HCT116 (cell line): Measurements from ENCODE around the gene CHTF18. TPM values are rescaled to one million over a fixed set of nuclear protein-coding genes. Genes with fewer than 3 reads are reported as not detected.

Experiments
- ATAC-seq: fragments of 200-7000 bp; cut with Tn5 transposase; 2 replicates; pipeline ENCODE4 v1.9.1; 2020; ENCODE audit warnings: mild to moderate bottlenecking, moderate library complexity
- BruUV-seq: library from RNA; stranded (reverse); fragments of 400-500 nt; replicated peaks from 2 replicates; lab custom pipeline; 2021; lab: Mats Ljungman, UMichigan
- CTCF ChIA-PET: fragments of 300-600 bp; sonication (Branson Sonifier 250); formaldehyde crosslinking; loops from one replicate; lab custom pipeline; 2021; ENCODE audit warnings: antibody characterized with exemption; lab: Charles Lee
- POLR2A ChIA-PET: fragments of 300-600, 350-600 bp; sonication (Branson Sonifier 250); formaldehyde crosslinking; loops from one replicate; lab custom pipeline; 2021; ENCODE audit warnings: antibody characterized with exemption; lab: Charles Lee
- RAD21 ChIA-PET, 2 experiments: fragments of 300-600 bp; sonication (Branson Sonifier 250); formaldehyde crosslinking; loops; one replicate each; lab custom pipeline; 2023; ENCODE audit warnings: low total read pairs in 2 of 2; ENCODE audit not compliant: uncharacterized antibody in 2 of 2, unreplicated experiment in 2 of 2, low non-redundant PET in 1 of 2; lab: Charles Lee
- DNase-seq: peaks from one replicate; pipeline ENCODE4 v3.0.0-alpha.2; 2010; ENCODE audit warnings: low read depth, low spot score
- H2AFZ ChIP-seq: fragments of 200-600 bp; shearing (Covaris generic), sonication (generic); 2 replicates; pipeline ENCODE4 v1.6.1; 2017; ENCODE audit warnings: low read depth, mixed run types, mixed read lengths, antibody characterized with exemption, low read length; ENCODE audit not compliant: poor library complexity, severe bottlenecking
- H3K27ac ChIP-seq: 2 replicates; pipeline ENCODE4 v1.5.1; 2012; ENCODE audit warnings: low read depth, low read length
- H3K27me3 ChIP-seq: fragments of 200-600 bp; sonication (generic); 2 replicates; pipeline ENCODE4 v1.6.1; 2016; ENCODE audit warnings: mixed run types, low read length, mixed read lengths; ENCODE audit not compliant: insufficient read depth
- H3K36me3 ChIP-seq, 2 experiments: fragments of 200-500 bp in 1 of 2; fragments of 200-600 bp in 1 of 2; sonication (Bioruptor generic) in 1 of 2; sonication (generic) in 1 of 2; 2 replicates each; pipeline versions ENCODE4 v1.5.1 to v1.6.1; 2014 to 2016; ENCODE audit warnings: low read length in 2 of 2, inconsistent platforms in 1 of 2, mixed read lengths in 1 of 2, mixed run types in 1 of 2; ENCODE audit not compliant: insufficient read depth in 2 of 2, control insufficient read depth in 1 of 2
- H3K4me1 ChIP-seq, 2 experiments: fragments of 200-600 bp in 1 of 2; sonication (generic) in 1 of 2; 2 replicates each; pipeline versions ENCODE4 v1.5.1 to v1.6.1; 2012 to 2017; ENCODE audit warnings: low read length in 2 of 2, inconsistent platforms in 1 of 2, mild to moderate bottlenecking in 1 of 2, mixed read lengths in 1 of 2, mixed run types in 1 of 2, moderate library complexity in 1 of 2; ENCODE audit not compliant: insufficient read depth in 2 of 2, control insufficient read depth in 1 of 2
- H3K4me2 ChIP-seq: fragments of 200-600 bp; sonication (generic); 2 replicates; pipeline ENCODE4 v1.6.1; 2017; ENCODE audit warnings: mixed run types, low read length, mixed read lengths
- H3K4me3 ChIP-seq, 2 experiments: fragments of 200-600 bp in 1 of 2; sonication (generic) in 1 of 2; replicated peaks in 1 of 2; 2 replicates each; pipeline ENCODE4 v1.5.1; 2011 to 2016; ENCODE audit warnings: low read length in 2 of 2, control low read depth in 1 of 2, low read depth in 1 of 2, mild to moderate bottlenecking in 1 of 2, mixed read lengths in 1 of 2, mixed run types in 1 of 2
- H3K79me2 ChIP-seq: fragments of 200-600 bp; sonication (generic); 2 replicates; pipeline ENCODE4 v1.6.1; 2017; ENCODE audit warnings: mild to moderate bottlenecking, mixed run types, low read length, moderate library complexity, mixed read lengths; ENCODE audit not compliant: insufficient read depth
- H3K9ac ChIP-seq: fragments of 200-600 bp; sonication (generic); 2 replicates; pipeline ENCODE4 v1.6.1; 2016; ENCODE audit warnings: low read length, mixed read lengths
- H3K9me2 ChIP-seq: fragments of 200-600 bp; sonication (generic), shearing (Covaris generic); 2 replicates; pipeline ENCODE4 v1.6.1; 2017; ENCODE audit warnings: mixed run types, mild to moderate bottlenecking, moderate library complexity; ENCODE audit not compliant: insufficient read depth
- H3K9me3 ChIP-seq, 2 experiments: fragments of 200-500 bp in 1 of 2; fragments of 200-600 bp in 1 of 2; sonication (Bioruptor generic) in 1 of 2; sonication (generic) in 1 of 2; 2 replicates each; pipeline ENCODE4 v1.6.1; 2014 to 2017; ENCODE audit warnings: low read length in 2 of 2, mixed read lengths in 2 of 2, inconsistent platforms in 1 of 2, low read depth in 1 of 2, mild to moderate bottlenecking in 1 of 2, mixed run types in 1 of 2, moderate library complexity in 1 of 2; ENCODE audit not compliant: control insufficient read depth in 1 of 2, insufficient read depth in 1 of 2
- H4K20me1 ChIP-seq: fragments of 200-600 bp; sonication (generic), shearing (Covaris generic); 2 replicates; pipeline ENCODE4 v1.6.1; 2017; ENCODE audit warnings: mixed run types, mild to moderate bottlenecking, moderate library complexity; ENCODE audit not compliant: insufficient read depth
- CEBPB ChIP-seq: IDR thresholded peaks from 2 replicates; pipeline ENCODE4 v1.6.1; 2012; ENCODE audit warnings: low read depth
- EGR1 ChIP-seq: IDR thresholded peaks from 2 replicates; pipeline ENCODE4 v1.6.1; 2012; ENCODE audit warnings: low read depth
- ELF1 ChIP-seq: IDR thresholded peaks from 2 replicates; pipeline ENCODE4 v1.6.1; 2012; ENCODE audit warnings: low read depth, borderline replicate concordance
- EZH2 ChIP-seq: fragments of 200-600 bp; sonication (generic); IDR thresholded peaks from 2 replicates; pipeline ENCODE4 v1.6.1; 2017; ENCODE audit warnings: antibody characterized with exemption, mixed run types
- FOSL1 ChIP-seq: IDR thresholded peaks from 2 replicates; pipeline ENCODE4 v1.6.1; 2012; ENCODE audit warnings: low read depth
- JUND ChIP-seq: IDR thresholded peaks from 2 replicates; pipeline ENCODE4 v1.6.1; 2012
- POLR2A ChIP-seq: IDR thresholded peaks from 2 replicates; pipeline ENCODE4 v1.7.0; 2011; ENCODE audit warnings: borderline replicate concordance; ENCODE audit not compliant: insufficient read depth, insufficient read length; ENCODE audit errors: extremely low read depth
- POLR2AphosphoS5 ChIP-seq: IDR thresholded peaks from 2 replicates; pipeline ENCODE4 v1.6.1; 2011; ENCODE audit warnings: mild to moderate bottlenecking, low read depth, low read length, moderate library complexity
- RAD21 ChIP-seq: IDR thresholded peaks from 2 replicates; pipeline ENCODE4 v1.6.1; 2012; ENCODE audit warnings: low read depth, mild to moderate bottlenecking
- SIN3A ChIP-seq: IDR thresholded peaks from 2 replicates; pipeline ENCODE4 v1.6.1; 2012; ENCODE audit warnings: low read depth
- SP1 ChIP-seq: IDR thresholded peaks from 2 replicates; pipeline ENCODE4 v1.6.1; 2012; ENCODE audit warnings: low read depth
- SRF ChIP-seq: IDR thresholded peaks from 2 replicates; pipeline ENCODE4 v1.6.1; 2012; ENCODE audit warnings: low read depth
- TCF7L2 ChIP-seq: IDR thresholded peaks from 2 replicates; pipeline ENCODE4 v1.7.0; 2011; ENCODE audit warnings: borderline replicate concordance, inconsistent platforms; ENCODE audit not compliant: insufficient read depth, insufficient read length; ENCODE audit errors: extremely low read depth
- YY1 ChIP-seq: IDR thresholded peaks from 2 replicates; pipeline ENCODE4 v1.6.1; 2011; ENCODE audit warnings: low read length, low read depth, moderate library complexity, mild to moderate bottlenecking; ENCODE audit not compliant: insufficient replicate concordance; ENCODE audit errors: extremely low read depth
- ZFX ChIP-seq: fragments of 450-650 bp; IDR thresholded peaks from 2 replicates; pipeline ENCODE4 v1.6.1; 2017
- intact Hi-C: fragments of 100-400 bp; cut with micrococcal nuclease; formaldehyde crosslinking; loops from 2 replicates; pipeline ENCODE4 v1.10.0; 2022
- total RNA-seq: library from RNA; stranded (reverse); gene quantifications from one replicate; pipeline ENCODE4 v1.2.1, GENCODE V29; 2021; ENCODE audit not compliant: unreplicated experiment
- TF ChIP-seq, protein P1 (sequence below): IDR thresholded peaks from 2 replicates; pipeline ENCODE4 v1.6.1; 2011; ENCODE audit warnings: mild to moderate bottlenecking, low read length, moderate library complexity; ENCODE audit not compliant: insufficient replicate concordance; ENCODE audit errors: extremely low read depth
- TF ChIP-seq, protein P2 (sequence below): IDR thresholded peaks from 2 replicates; pipeline ENCODE4 v1.6.1; 2012; ENCODE audit warnings: low read depth
- TF ChIP-seq, protein P3 (sequence below): IDR thresholded peaks from 2 replicates; pipeline ENCODE4 v1.6.1; 2012
- TF ChIP-seq, protein P4 (sequence below), 3 experiments: fragments of 200-600 bp in 1 of 3; sonication (generic) in 1 of 3; IDR thresholded peaks in 2 of 3; conservative IDR thresholded peaks in 1 of 3; 2 replicates each; pipeline ENCODE4 v1.5.1; 2012 to 2017; ENCODE audit warnings: low read depth in 2 of 3, low read length in 2 of 3, antibody characterized with exemption in 1 of 3, borderline replicate concordance in 1 of 3, control low read depth in 1 of 3, mild to moderate bottlenecking in 1 of 3, mixed read lengths in 1 of 3, mixed run types in 1 of 3, moderate library complexity in 1 of 3; ENCODE audit not compliant: insufficient read depth in 1 of 3

Gene CHTF18
- total RNA-seq, 1 experiment from 2014 or later = 145 TPM

DNA sequence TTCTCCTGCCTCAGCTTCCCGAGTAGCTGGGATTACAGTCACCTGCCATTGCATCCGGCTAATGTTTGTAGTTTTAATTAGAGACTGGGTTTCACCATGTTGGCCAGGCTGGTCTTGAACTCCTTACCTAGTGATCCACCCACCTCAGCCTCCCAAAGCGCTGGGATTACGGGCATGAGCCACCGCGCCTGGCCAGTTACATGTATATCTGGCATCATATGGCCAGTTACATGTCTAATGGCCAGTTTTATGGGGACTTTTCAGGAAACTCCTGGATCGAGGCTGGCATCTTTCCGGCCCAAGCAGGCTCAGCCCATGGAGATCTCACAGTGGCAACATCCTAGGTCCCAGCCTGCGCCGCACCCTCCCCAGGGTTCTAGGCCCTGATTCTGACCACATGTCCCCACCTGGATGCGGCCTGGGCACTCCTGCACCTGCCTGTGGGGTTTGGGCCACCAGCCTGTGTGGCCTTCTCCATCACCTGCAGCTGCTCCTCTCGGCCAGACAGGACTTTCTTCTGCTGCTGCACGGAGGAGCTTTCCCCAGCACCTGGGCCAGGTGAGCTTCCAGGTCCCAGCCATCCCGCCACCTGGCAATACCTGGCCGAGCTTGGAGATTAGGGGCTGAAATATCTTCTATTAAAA lies 46.3 kb upstream of the CHTF18 start:
- peaks cover 0 to 4% of the 10 kb centered on the region in 2 experiments; a peak in 2 of 4 replicates for H3K36me3 ChIP-seq
- ChIA-PET CTCF (interaction anchor here (2.2 kb wide), 1 partner anchor 43 kb away, joined by 5 read pairs; no protein-coding TSS in a partner anchor), POLR2A (interaction anchor here (1.3 kb wide), 1 partner anchor 22 kb away, joined by 5 read pairs; no protein-coding TSS in a partner anchor), RAD21 (interaction anchor here in 1 of 2 experiments (1.3 kb wide), 1 partner anchor 19 kb away, joined by 3 read pairs; no protein-coding TSS in a partner anchor)
- no peak for ATAC-seq
- intact Hi-C loops = no loop called here
- no TSS peak for BruUV-seq
- no peaks in the 10 kb centered on the region for H3K9me3 ChIP-seq
- H3K27ac ChIP-seq = 0 out of 2 replicates have a peak overlapping the region, but pooled peaks have one; percentile 4
- peak overlapping the region; percentile 21; the same call in 1 of the 2 replicates for H3K9ac ChIP-seq
- DNase-seq = no peak
- no peaks in the 10 kb centered on the region for H4K20me1 ChIP-seq
- H3K79me2 ChIP-seq = peaks cover 12% of the 10 kb centered on the region; the same call in 1 of the 2 replicates
- H3K4me2 ChIP-seq = peak overlapping the region; percentile 35; the same call in 1 of the 2 replicates
- H3K9me2 ChIP-seq = no peaks in the 10 kb centered on the region
- peaks cover 8 to 28% of the 10 kb centered on the region in 2 experiments for H3K4me1 ChIP-seq
- no peaks in the 10 kb centered on the region for H3K27me3 ChIP-seq
- TF ChIP-seq ZFX (no peak), ELF1 (no peak), RAD21 (no peak), FOSL1 (no peak), CEBPB (no peak), EZH2 (no peak), TCF7L2 (no peak), JUND (no peak), EGR1 (no peak), POLR2AphosphoS5 (no peak), POLR2A (no peak), SP1 (no peak), SRF (no peak), YY1 (no peak), SIN3A (no peak)
- TF ChIP-seq, protein P1, sequence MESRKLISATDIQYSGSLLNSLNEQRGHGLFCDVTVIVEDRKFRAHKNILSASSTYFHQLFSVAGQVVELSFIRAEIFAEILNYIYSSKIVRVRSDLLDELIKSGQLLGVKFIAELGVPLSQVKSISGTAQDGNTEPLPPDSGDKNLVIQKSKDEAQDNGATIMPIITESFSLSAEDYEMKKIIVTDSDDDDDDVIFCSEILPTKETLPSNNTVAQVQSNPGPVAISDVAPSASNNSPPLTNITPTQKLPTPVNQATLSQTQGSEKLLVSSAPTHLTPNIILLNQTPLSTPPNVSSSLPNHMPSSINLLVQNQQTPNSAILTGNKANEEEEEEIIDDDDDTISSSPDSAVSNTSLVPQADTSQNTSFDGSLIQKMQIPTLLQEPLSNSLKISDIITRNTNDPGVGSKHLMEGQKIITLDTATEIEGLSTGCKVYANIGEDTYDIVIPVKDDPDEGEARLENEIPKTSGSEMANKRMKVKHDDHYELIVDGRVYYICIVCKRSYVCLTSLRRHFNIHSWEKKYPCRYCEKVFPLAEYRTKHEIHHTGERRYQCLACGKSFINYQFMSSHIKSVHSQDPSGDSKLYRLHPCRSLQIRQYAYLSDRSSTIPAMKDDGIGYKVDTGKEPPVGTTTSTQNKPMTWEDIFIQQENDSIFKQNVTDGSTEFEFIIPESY = no peak
- TF ChIP-seq, protein P2, sequence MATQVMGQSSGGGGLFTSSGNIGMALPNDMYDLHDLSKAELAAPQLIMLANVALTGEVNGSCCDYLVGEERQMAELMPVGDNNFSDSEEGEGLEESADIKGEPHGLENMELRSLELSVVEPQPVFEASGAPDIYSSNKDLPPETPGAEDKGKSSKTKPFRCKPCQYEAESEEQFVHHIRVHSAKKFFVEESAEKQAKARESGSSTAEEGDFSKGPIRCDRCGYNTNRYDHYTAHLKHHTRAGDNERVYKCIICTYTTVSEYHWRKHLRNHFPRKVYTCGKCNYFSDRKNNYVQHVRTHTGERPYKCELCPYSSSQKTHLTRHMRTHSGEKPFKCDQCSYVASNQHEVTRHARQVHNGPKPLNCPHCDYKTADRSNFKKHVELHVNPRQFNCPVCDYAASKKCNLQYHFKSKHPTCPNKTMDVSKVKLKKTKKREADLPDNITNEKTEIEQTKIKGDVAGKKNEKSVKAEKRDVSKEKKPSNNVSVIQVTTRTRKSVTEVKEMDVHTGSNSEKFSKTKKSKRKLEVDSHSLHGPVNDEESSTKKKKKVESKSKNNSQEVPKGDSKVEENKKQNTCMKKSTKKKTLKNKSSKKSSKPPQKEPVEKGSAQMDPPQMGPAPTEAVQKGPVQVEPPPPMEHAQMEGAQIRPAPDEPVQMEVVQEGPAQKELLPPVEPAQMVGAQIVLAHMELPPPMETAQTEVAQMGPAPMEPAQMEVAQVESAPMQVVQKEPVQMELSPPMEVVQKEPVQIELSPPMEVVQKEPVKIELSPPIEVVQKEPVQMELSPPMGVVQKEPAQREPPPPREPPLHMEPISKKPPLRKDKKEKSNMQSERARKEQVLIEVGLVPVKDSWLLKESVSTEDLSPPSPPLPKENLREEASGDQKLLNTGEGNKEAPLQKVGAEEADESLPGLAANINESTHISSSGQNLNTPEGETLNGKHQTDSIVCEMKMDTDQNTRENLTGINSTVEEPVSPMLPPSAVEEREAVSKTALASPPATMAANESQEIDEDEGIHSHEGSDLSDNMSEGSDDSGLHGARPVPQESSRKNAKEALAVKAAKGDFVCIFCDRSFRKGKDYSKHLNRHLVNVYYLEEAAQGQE = no peak
- TF ChIP-seq, protein P3, sequence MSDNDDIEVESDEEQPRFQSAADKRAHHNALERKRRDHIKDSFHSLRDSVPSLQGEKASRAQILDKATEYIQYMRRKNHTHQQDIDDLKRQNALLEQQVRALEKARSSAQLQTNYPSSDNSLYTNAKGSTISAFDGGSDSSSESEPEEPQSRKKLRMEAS = no peak
- TF ChIP-seq, protein P4, sequence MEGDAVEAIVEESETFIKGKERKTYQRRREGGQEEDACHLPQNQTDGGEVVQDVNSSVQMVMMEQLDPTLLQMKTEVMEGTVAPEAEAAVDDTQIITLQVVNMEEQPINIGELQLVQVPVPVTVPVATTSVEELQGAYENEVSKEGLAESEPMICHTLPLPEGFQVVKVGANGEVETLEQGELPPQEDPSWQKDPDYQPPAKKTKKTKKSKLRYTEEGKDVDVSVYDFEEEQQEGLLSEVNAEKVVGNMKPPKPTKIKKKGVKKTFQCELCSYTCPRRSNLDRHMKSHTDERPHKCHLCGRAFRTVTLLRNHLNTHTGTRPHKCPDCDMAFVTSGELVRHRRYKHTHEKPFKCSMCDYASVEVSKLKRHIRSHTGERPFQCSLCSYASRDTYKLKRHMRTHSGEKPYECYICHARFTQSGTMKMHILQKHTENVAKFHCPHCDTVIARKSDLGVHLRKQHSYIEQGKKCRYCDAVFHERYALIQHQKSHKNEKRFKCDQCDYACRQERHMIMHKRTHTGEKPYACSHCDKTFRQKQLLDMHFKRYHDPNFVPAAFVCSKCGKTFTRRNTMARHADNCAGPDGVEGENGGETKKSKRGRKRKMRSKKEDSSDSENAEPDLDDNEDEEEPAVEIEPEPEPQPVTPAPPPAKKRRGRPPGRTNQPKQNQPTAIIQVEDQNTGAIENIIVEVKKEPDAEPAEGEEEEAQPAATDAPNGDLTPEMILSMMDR (IDR thresholded peaks at IDR 0.05 in 2 of 3, conservative IDR thresholded peaks at IDR 0.05 in 1 of 3; ENCODE audit: borderline replicate concordance in 1 of 3, insufficient read depth in 1 of 3, low read depth in 2 of 3, low read length in 2 of 3) = no peak
- no peak overlapping the region for H2AFZ ChIP-seq
- H3K4me3 ChIP-seq = no peak overlapping the region
